H9 (cell line): ENCODE results near the gene WIPI1. TPM values are rescaled to one million over a fixed set of nuclear protein-coding genes. Genes with fewer than 3 reads are reported as not detected.

Experiments
- DNase-seq: peaks from one replicate; pipeline ENCODE4 v3.0.0-alpha.2; 2017
- H2AFZ ChIP-seq: one replicate; pipeline ENCODE4 v1.6.1; 2013; ENCODE audit warnings: mild to moderate bottlenecking, low read length, control low read depth, moderate library complexity
- H2AK5ac ChIP-seq: 2 replicates; pipeline ENCODE4 v1.6.1; 2013; ENCODE audit warnings: low read length, control low read depth, mixed read lengths; ENCODE audit not compliant: insufficient read length
- H2BK120ac ChIP-seq: one replicate; pipeline ENCODE4 v1.6.1; 2013; ENCODE audit warnings: low read depth, mild to moderate bottlenecking, low read length, control low read depth, inconsistent platforms; ENCODE audit not compliant: poor library complexity, severe bottlenecking
- H2BK12ac ChIP-seq: 2 replicates; pipeline ENCODE4 v1.6.1; 2013; ENCODE audit warnings: low read length, control low read depth, mixed read lengths, low read depth; ENCODE audit not compliant: insufficient read length
- H2BK15ac ChIP-seq: 2 replicates; pipeline ENCODE4 v1.6.1; 2013; ENCODE audit warnings: low read depth, low read length, control low read depth
- H2BK20ac ChIP-seq: one replicate; pipeline ENCODE4 v1.6.1; 2013; ENCODE audit warnings: low read depth, mild to moderate bottlenecking, low read length, control low read depth, inconsistent platforms; ENCODE audit not compliant: poor library complexity, severe bottlenecking
- H2BK5ac ChIP-seq: 2 replicates; pipeline ENCODE4 v1.6.1; 2013; ENCODE audit warnings: low read length, control low read depth, mixed read lengths; ENCODE audit not compliant: insufficient read length
- H3K14ac ChIP-seq: 2 replicates; pipeline ENCODE4 v1.6.1; 2013; ENCODE audit warnings: low read length, control low read depth; ENCODE audit not compliant: insufficient read depth
- H3K18ac ChIP-seq: 2 replicates; pipeline ENCODE4 v1.6.1; 2013; ENCODE audit warnings: low read depth, mild to moderate bottlenecking, mixed read lengths, low read length, control low read depth; ENCODE audit not compliant: insufficient read length
- H3K23ac ChIP-seq: 2 replicates; pipeline ENCODE4 v1.6.1; 2013; ENCODE audit warnings: low read length, control low read depth, mixed read lengths, low read depth; ENCODE audit not compliant: insufficient read length
- H3K23me2 ChIP-seq: 2 replicates; pipeline ENCODE4 v1.6.1; 2013; ENCODE audit warnings: low read depth, mild to moderate bottlenecking, mixed read lengths, low read length, control low read depth; ENCODE audit not compliant: insufficient read length, poor library complexity, severe bottlenecking
- H3K27ac ChIP-seq: 2 replicates; pipeline ENCODE4 v1.5.1; 2013; ENCODE audit warnings: low read length, control low read depth, mixed read lengths, low read depth; ENCODE audit not compliant: insufficient read length
- H3K27me3 ChIP-seq: 2 replicates; pipeline ENCODE4 v1.6.1; 2013; ENCODE audit warnings: low read length, control low read depth, inconsistent platforms; ENCODE audit not compliant: insufficient read depth
- H3K4ac ChIP-seq: 2 replicates; pipeline ENCODE4 v1.6.1; 2013; ENCODE audit warnings: low read depth, mild to moderate bottlenecking, control low read depth, inconsistent platforms, low read length, moderate library complexity
- H3K4me1 ChIP-seq: 2 replicates; pipeline ENCODE4 v1.6.1; 2013; ENCODE audit warnings: low read length, control low read depth, inconsistent platforms; ENCODE audit not compliant: insufficient read depth
- H3K4me2 ChIP-seq: 2 replicates; pipeline ENCODE4 v1.6.1; 2013; ENCODE audit warnings: low read length, control low read depth, mixed read lengths; ENCODE audit not compliant: insufficient read length, insufficient read depth
- H3K56ac ChIP-seq: 2 replicates; pipeline ENCODE4 v1.6.1; 2013; ENCODE audit warnings: low read depth, mild to moderate bottlenecking, mixed read lengths, low read length, control low read depth; ENCODE audit not compliant: insufficient read length
- H3K79me1 ChIP-seq: 2 replicates; pipeline ENCODE4 v1.6.1; 2013; ENCODE audit warnings: low read depth, mild to moderate bottlenecking, moderate library complexity, low read length, control low read depth, inconsistent platforms; ENCODE audit not compliant: insufficient read depth, poor library complexity, severe bottlenecking
- H3K79me2 ChIP-seq: 2 replicates; pipeline ENCODE4 v1.6.1; 2013; ENCODE audit warnings: low read length, control low read depth, inconsistent platforms; ENCODE audit not compliant: insufficient read depth
- H3K9ac ChIP-seq: 2 replicates; pipeline ENCODE4 v1.6.1; 2013; ENCODE audit warnings: low read length, control low read depth, mixed read lengths; ENCODE audit not compliant: insufficient read length; ENCODE audit errors: extremely low read depth
- H3K9me3 ChIP-seq: one replicate; pipeline ENCODE4 v1.6.1; 2013; ENCODE audit warnings: low read depth, low read length, inconsistent platforms; ENCODE audit not compliant: control insufficient read depth
- H3T11ph ChIP-seq: one replicate; pipeline ENCODE4 v1.6.1; 2013; ENCODE audit warnings: mild to moderate bottlenecking, low read length, control low read depth, inconsistent platforms
- H4K20me1 ChIP-seq: one replicate; pipeline ENCODE4 v1.6.1; 2013; ENCODE audit not compliant: control insufficient read depth, insufficient read length, insufficient read depth
- H4K5ac ChIP-seq: 2 replicates; pipeline ENCODE4 v1.6.1; 2013; ENCODE audit warnings: low read depth, mild to moderate bottlenecking, mixed read lengths, low read length, control low read depth; ENCODE audit not compliant: insufficient read length
- H4K8ac ChIP-seq: replicated peaks from 2 replicates; pipeline ENCODE4 v1.6.1; 2013; ENCODE audit warnings: low read length, control low read depth, mixed read lengths, low read depth; ENCODE audit not compliant: insufficient read length
- H4K91ac ChIP-seq: 2 replicates; pipeline ENCODE4 v1.6.1; 2013; ENCODE audit warnings: low read depth, mild to moderate bottlenecking, moderate library complexity, mixed read lengths, low read length, control low read depth; ENCODE audit not compliant: insufficient read length
- H3K27ac Mint-ChIP-seq, 3 experiments: 2 replicates in 2 of 3; 3 replicates in 1 of 3; pipeline ENCODE4 v1.8.0; 2020 to 2021; ENCODE audit warnings: mixed read lengths in 3 of 3, mild to moderate bottlenecking in 1 of 3, moderate library complexity in 1 of 3
- H3K27me3 Mint-ChIP-seq: 2 replicates; pipeline ENCODE4 v1.8.0; 2021; ENCODE audit warnings: low read depth, mild to moderate bottlenecking, moderate library complexity, mixed read lengths
- H3K36me3 Mint-ChIP-seq, 3 experiments: 2 replicates in 2 of 3; 3 replicates in 1 of 3; pipeline ENCODE4 v1.8.0; 2020 to 2021; ENCODE audit warnings: low read depth in 3 of 3, mixed read lengths in 3 of 3; ENCODE audit not compliant: insufficient read depth in 1 of 3
- H3K4me1 Mint-ChIP-seq, 2 experiments: 2 replicates each; pipeline ENCODE4 v1.8.0; 2020; ENCODE audit warnings: mixed read lengths in 2 of 2
- H3K4me3 Mint-ChIP-seq, 2 experiments: 2 replicates in 1 of 2; 3 replicates in 1 of 2; pipeline ENCODE4 v1.8.0; 2020 to 2021; ENCODE audit warnings: mild to moderate bottlenecking in 2 of 2, mixed read lengths in 2 of 2, moderate library complexity in 1 of 2
- H3K9me3 Mint-ChIP-seq, 2 experiments: 2 replicates in 1 of 2; 3 replicates in 1 of 2; pipeline ENCODE4 v1.8.0; 2020; ENCODE audit warnings: mild to moderate bottlenecking in 2 of 2, mixed read lengths in 2 of 2, moderate library complexity in 1 of 2
- CTCF ChIP-seq: fragments of 200-600 bp; sonication (generic); conservative IDR thresholded peaks from 3 replicates; pipeline ENCODE4 v1.8.0; 2021; ENCODE audit warnings: antibody characterized with exemption, mild to moderate bottlenecking
- WGBS: extraction: QIAGEN DNeasy Blood & Tissue Kit; methylation state at CpG from one replicate; pipeline ENCODE4 v1.1.7; 2013; ENCODE audit warnings: missing lambda C conversion rate, low lambda C conversion rate, mixed read lengths; ENCODE audit not compliant: insufficient read length; ENCODE audit errors: extremely low coverage; 5-methylcytosine and 5-hydroxymethylcytosine counted together
- total RNA-seq: library from RNA; stranded (reverse); gene quantifications from 2 replicates; pipeline ENCODE4 v1.2.1, GENCODE V29; 2021

WIPI1 gene
- total RNA-seq, 1 experiment from 2014 or later, result 15.4 TPM

- Histone ChIP-seq H3T11ph (no peak overlapping the region), H3K4ac (no peak overlapping the region), H3K56ac (no peak overlapping the region), H3K27me3 (no peaks in the 10 kb centered on the region), H3K23ac (no peak overlapping the region), H3K9me3 (no peaks in the 10 kb centered on the region), H2BK5ac (no peak overlapping the region), H3K9ac (no peak overlapping the region), H3K23me2 (peaks cover under 1% of the 10 kb centered on the region), H4K8ac (no peak overlapping the region), H3K4me1 (no peaks in the 10 kb centered on the region), H2AFZ (no peak overlapping the region), H4K91ac (no peak overlapping the region), H3K27ac (no peak overlapping the region), H2AK5ac (no peak overlapping the region), H3K14ac (no peak overlapping the region), H3K4me2 (no peak overlapping the region), H3K18ac (no peak overlapping the region), H4K5ac (no peak overlapping the region), H2BK120ac (no peak overlapping the region), H2BK20ac (no peak overlapping the region), H2BK15ac (no peak overlapping the region), H2BK12ac (no peak overlapping the region), H3K79me1 (no peaks in the 10 kb centered on the region), H4K20me1 (no peaks in the 10 kb centered on the region), H3K79me2 (no peaks in the 10 kb centered on the region)
- TF ChIP-seq CTCF, result no peak
- Mint-ChIP-seq H3K9me3 (no peaks in the 10 kb centered on the region), H3K4me3 (no peak overlapping the region), H3K36me3 (peaks cover 11 to 21% (median 18%) of the 10 kb centered on the region in 3 experiments; a peak in 6 of 7 replicates), H3K4me1 (peaks cover 13 to 14% of the 10 kb centered on the region in 2 experiments), H3K27ac (no peak overlapping the region; a peak in 1 of 7 replicates), H3K27me3 (no peaks in the 10 kb centered on the region)
- DNase-seq, result no peak
- WGBS, result no CpG with 5 or more reads among the region's 6 CpGs
Observed at GRCh38 chr17:68452724-68453290, 4.5 kb downstream of the WIPI1 start.
